ENCODE results near the gene RNASET2. TPM values are rescaled to one million over a fixed set of nuclear protein-coding genes. Genes with fewer than 3 reads are reported as not detected.

The RNASET2 gene
- total and polyA plus RNA-seq, 2 of the 13 experiments (the other 11 are each of a cell fraction or from before 2014, with no cell fraction given) = 44.6 to 597 TPM

DNA sequence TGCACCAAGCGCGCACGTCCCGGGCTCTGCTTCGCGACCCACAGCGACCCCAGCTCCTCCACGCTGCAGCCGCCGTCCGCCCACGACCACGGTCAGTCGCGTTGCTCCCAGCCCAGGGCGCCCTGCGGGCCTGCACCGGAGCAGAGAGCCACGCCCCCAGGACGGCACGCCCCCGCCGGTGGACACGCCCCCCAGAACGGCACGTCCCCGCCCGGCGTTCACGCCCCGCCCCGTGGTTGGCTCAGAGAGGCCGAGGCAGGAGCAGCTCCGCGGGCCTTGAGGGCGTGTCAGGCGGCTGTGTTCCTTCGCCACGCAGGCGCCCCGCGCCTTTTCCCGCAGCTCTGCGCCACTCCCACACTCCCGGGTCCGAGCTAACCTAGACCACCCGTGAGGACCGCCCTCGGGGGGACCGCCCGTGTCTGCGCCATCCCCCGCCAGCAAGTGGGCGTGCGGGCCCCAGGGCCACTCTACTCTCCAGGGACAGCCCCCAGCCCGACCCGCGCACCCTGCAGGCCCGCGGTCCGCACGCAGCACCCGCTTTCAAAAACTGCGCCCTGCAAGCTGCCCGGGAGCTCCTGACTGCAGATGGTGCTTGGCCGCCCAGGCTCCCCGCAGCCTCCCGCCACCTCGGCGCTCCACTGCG is at the start of gene RNASET2 (continued):
- TF ChIP-seq HMGA1 (CRISPR knock-in tag; conservative IDR thresholded peaks at IDR 0.05) (no peak), MED1 (CRISPR knock-in tag; IDR thresholded peaks at IDR 0.05) (peak; percentile 86), ZNF572 (CRISPR knock-in tag; IDR thresholded peaks at IDR 0.05) (no peak), ZNF331 (CRISPR knock-in tag; IDR thresholded peaks at IDR 0.05) (peak; percentile 58), ZNF335 (CRISPR knock-in tag; IDR thresholded peaks at IDR 0.05) (no peak), ZNF605 (CRISPR knock-in tag; IDR thresholded peaks at IDR 0.05) (peak; percentile 67; the same call in 1 of the 2 replicates), GPN1 (CRISPR knock-in tag; IDR thresholded peaks at IDR 0.05; ENCODE audit: borderline replicate concordance) (no peak), NR2F2 (IDR thresholded peaks at IDR 0.05; ENCODE audit: borderline replicate concordance, low read depth) (no peak), ZNF772 (CRISPR knock-in tag; IDR thresholded peaks at IDR 0.05) (peak; percentile 23; the same call in 1 of the 2 replicates), ZBTB1 (CRISPR knock-in tag; IDR thresholded peaks at IDR 0.05; ENCODE audit: borderline replicate concordance) (peak; percentile 80; the same call in 1 of the 2 replicates), ZNF713 (CRISPR knock-in tag; IDR thresholded peaks at IDR 0.05) (no peak), GTF2F1 (IDR thresholded peaks at IDR 0.05; ENCODE audit: low read length) (no peak), ZNF33B (CRISPR knock-in tag; IDR thresholded peaks at IDR 0.05) (peak; percentile 36; the same call in 1 of the 2 replicates), HDAC1 (CRISPR knock-in tag; IDR thresholded peaks at IDR 0.05) (peak; percentile 80; the same call in 1 of the 2 replicates), PHF5A (CRISPR knock-in tag; IDR thresholded peaks at IDR 0.05; ENCODE audit: low read depth, unreplicated experiment) (peak; percentile 22), SMARCC2 (IDR thresholded peaks at IDR 0.05) (no peak), YY1 (IDR thresholded peaks at IDR 0.05; ENCODE audit: insufficient read depth, insufficient replicate concordance, low read depth, low read length) (no peak), ZNF652 (CRISPR knock-in tag; IDR thresholded peaks at IDR 0.05; ENCODE audit: borderline replicate concordance, low read depth) (no peak), IKZF1 (IDR thresholded peaks at IDR 0.05) (no peak), HOXA9 (CRISPR knock-in tag; IDR thresholded peaks at IDR 0.05; ENCODE audit: borderline replicate concordance) (peak; percentile 67), MIXL1 (CRISPR knock-in tag; IDR thresholded peaks at IDR 0.05) (no peak)
- TF ChIP-seq, protein P1, sequence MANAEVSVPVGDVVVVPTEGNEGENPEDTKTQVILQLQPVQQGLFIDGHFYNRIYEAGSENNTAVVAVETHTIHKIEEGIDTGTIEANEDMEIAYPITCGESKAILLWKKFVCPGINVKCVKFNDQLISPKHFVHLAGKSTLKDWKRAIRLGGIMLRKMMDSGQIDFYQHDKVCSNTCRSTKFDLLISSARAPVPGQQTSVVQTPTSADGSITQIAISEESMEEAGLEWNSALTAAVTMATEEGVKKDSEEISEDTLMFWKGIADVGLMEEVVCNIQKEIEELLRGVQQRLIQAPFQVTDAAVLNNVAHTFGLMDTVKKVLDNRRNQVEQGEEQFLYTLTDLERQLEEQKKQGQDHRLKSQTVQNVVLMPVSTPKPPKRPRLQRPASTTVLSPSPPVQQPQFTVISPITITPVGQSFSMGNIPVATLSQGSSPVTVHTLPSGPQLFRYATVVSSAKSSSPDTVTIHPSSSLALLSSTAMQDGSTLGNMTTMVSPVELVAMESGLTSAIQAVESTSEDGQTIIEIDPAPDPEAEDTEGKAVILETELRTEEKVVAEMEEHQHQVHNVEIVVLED (CRISPR knock-in tag; IDR thresholded peaks at IDR 0.05; ENCODE audit: borderline replicate concordance) = peak; percentile 80
- TF ChIP-seq, protein P2, sequence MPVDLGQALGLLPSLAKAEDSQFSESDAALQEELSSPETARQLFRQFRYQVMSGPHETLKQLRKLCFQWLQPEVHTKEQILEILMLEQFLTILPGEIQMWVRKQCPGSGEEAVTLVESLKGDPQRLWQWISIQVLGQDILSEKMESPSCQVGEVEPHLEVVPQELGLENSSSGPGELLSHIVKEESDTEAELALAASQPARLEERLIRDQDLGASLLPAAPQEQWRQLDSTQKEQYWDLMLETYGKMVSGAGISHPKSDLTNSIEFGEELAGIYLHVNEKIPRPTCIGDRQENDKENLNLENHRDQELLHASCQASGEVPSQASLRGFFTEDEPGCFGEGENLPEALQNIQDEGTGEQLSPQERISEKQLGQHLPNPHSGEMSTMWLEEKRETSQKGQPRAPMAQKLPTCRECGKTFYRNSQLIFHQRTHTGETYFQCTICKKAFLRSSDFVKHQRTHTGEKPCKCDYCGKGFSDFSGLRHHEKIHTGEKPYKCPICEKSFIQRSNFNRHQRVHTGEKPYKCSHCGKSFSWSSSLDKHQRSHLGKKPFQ (CRISPR knock-in tag; IDR thresholded peaks at IDR 0.05; ENCODE audit: insufficient replicate concordance) = peak; percentile 69
- TF ChIP-seq, protein P3, sequence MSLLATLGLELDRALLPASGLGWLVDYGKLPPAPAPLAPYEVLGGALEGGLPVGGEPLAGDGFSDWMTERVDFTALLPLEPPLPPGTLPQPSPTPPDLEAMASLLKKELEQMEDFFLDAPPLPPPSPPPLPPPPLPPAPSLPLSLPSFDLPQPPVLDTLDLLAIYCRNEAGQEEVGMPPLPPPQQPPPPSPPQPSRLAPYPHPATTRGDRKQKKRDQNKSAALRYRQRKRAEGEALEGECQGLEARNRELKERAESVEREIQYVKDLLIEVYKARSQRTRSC (CRISPR knock-in tag; IDR thresholded peaks at IDR 0.05; ENCODE audit: low read depth) = no peak; the same call in 1 of the 2 replicates
- TF ChIP-seq, protein P4, sequence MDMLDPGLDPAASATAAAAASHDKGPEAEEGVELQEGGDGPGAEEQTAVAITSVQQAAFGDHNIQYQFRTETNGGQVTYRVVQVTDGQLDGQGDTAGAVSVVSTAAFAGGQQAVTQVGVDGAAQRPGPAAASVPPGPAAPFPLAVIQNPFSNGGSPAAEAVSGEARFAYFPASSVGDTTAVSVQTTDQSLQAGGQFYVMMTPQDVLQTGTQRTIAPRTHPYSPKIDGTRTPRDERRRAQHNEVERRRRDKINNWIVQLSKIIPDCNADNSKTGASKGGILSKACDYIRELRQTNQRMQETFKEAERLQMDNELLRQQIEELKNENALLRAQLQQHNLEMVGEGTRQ (IDR thresholded peaks at IDR 0.05; ENCODE audit: low read depth, low read length) = no peak
- TF ChIP-seq, protein P4 (CRISPR knock-in tag; IDR thresholded peaks at IDR 0.05; ENCODE audit: borderline replicate concordance) = no peak; the same call in 1 of the 2 replicates

Measured in HepG2 (cell line).